Liver (tissue), 2 donors: Measurements from ENCODE around the gene SEMG2.

Source experiments
- CTCF ChIP-seq: fragments of 150-350 bp; IDR thresholded peaks from 2 replicates; pipeline ENCODE4 v1.5.1; 2017; ENCODE audit warnings: improper control_type of control experiment, low read depth, low read length; ENCODE audit not compliant: missing input control
- REST ChIP-seq: IDR thresholded peaks from 2 replicates; pipeline ENCODE4 v1.6.1; 2016; ENCODE audit warnings: antibody characterized with exemption, mild to moderate bottlenecking
- donor health status: healthy.

GRCh38 chr20:45257711-45258110, 36.5 kb downstream of the SEMG2 start:
- TF ChIP-seq CTCF: no peak
- TF ChIP-seq REST: no peak
